ENCODE data around the gene CARD11. TPM values are rescaled to one million over a fixed set of nuclear protein-coding genes. Genes with fewer than 3 reads are reported as not detected.

CARD11 gene
- total RNA-seq, 1 donor from 2014 or later, result 1.4 TPM

GRCh38 chr7:2956526-2957368, 86.9 kb downstream of the CARD11 start:
- DNase-seq, result no peak
- Mint-ChIP-seq H3K9me3 (ENCODE audit: unreplicated experiment) (peaks cover 4% of the 10 kb centered on the region), H3K36me3 (ENCODE audit: unreplicated experiment) (no peaks in the 10 kb centered on the region), H3K27me3 (ENCODE audit: unreplicated experiment) (no peaks in the 10 kb centered on the region), H3K27ac (ENCODE audit: unreplicated experiment) (no peak overlapping the region), H3K4me3 (ENCODE audit: unreplicated experiment) (no peak overlapping the region), H3K4me1 (ENCODE audit: low read depth, unreplicated experiment) (peaks cover 2% of the 10 kb centered on the region)
- TF ChIP-seq CTCF (IDR thresholded peaks at IDR 0.05; ENCODE audit: partially characterized antibody, unreplicated experiment), result no peak

GRCh38 chr7:2956076-2956475, 87.6 kb downstream of the CARD11 start:
- H3K36me3 Mint-ChIP-seq (ENCODE audit: unreplicated experiment), result no peaks in the 10 kb centered on the region
- H3K9me3 Mint-ChIP-seq (ENCODE audit: unreplicated experiment), result peaks cover 2% of the 10 kb centered on the region
- no peak overlapping the region for H3K4me3 Mint-ChIP-seq (ENCODE audit: unreplicated experiment)
- TF ChIP-seq CTCF (IDR thresholded peaks at IDR 0.05; ENCODE audit: partially characterized antibody, unreplicated experiment), result no peak
- no peak overlapping the region for H3K27ac Mint-ChIP-seq (ENCODE audit: unreplicated experiment)
- H3K4me1 Mint-ChIP-seq (ENCODE audit: low read depth, unreplicated experiment), result peaks cover 2% of the 10 kb centered on the region
- no peaks in the 10 kb centered on the region for H3K27me3 Mint-ChIP-seq (ENCODE audit: unreplicated experiment)
- DNase-seq, result no peak

GRCh38 chr7:2955269-2955668, 88.4 kb downstream of the CARD11 start:
- no peak overlapping the region for H3K27ac Mint-ChIP-seq (ENCODE audit: unreplicated experiment)

GRCh38 chr7:2954433-2954853, 89.2 kb downstream of the CARD11 start:
- DNase-seq, result no peak
- peaks cover 2% of the 10 kb centered on the region for H3K4me1 Mint-ChIP-seq (ENCODE audit: low read depth, unreplicated experiment)
- no peak overlapping the region for H3K27ac Mint-ChIP-seq (ENCODE audit: unreplicated experiment)
- peaks cover 2% of the 10 kb centered on the region for H3K9me3 Mint-ChIP-seq (ENCODE audit: unreplicated experiment)
- H3K27me3 Mint-ChIP-seq (ENCODE audit: unreplicated experiment), result no peaks in the 10 kb centered on the region
- no peak overlapping the region for H3K4me3 Mint-ChIP-seq (ENCODE audit: unreplicated experiment)
- peaks cover 14% of the 10 kb centered on the region for H3K36me3 Mint-ChIP-seq (ENCODE audit: unreplicated experiment)
- TF ChIP-seq CTCF (IDR thresholded peaks at IDR 0.05; ENCODE audit: partially characterized antibody, unreplicated experiment), result no peak

More at GRCh38 chr7:2955269-2955668, 88.4 kb downstream of the CARD11 start:
- Mint-ChIP-seq H3K27me3 (ENCODE audit: unreplicated experiment) (no peaks in the 10 kb centered on the region), H3K4me1 (ENCODE audit: low read depth, unreplicated experiment) (peaks cover 2% of the 10 kb centered on the region), H3K4me3 (ENCODE audit: unreplicated experiment) (no peak overlapping the region), H3K36me3 (ENCODE audit: unreplicated experiment) (peaks cover 5% of the 10 kb centered on the region), H3K9me3 (ENCODE audit: unreplicated experiment) (peaks cover 2% of the 10 kb centered on the region)
- DNase-seq, result no peak
- no peak for TF ChIP-seq CTCF (IDR thresholded peaks at IDR 0.05; ENCODE audit: partially characterized antibody, unreplicated experiment)
